ENCODE measurements around the gene TGFA. TPM values are rescaled to one million over a fixed set of nuclear protein-coding genes. Genes with fewer than 3 reads are reported as not detected.

TGFA gene
- polyA plus RNA-seq, 2 of the 4 experiments (the other 2 are of a cell fraction): 3.5 to 5.3 TPM

GRCh38 chr2:70525032-70525431 lies 28.6 kb downstream of the TGFA start (continued):
- TF ChIP-seq MYC (IDR thresholded peaks at IDR 0.05; ENCODE audit: borderline replicate concordance, low read length): 0 out of 2 replicates have a peak, but pooled peaks have one; percentile 41
- TF ChIP-seq GATA3 (IDR thresholded peaks at IDR 0.05; ENCODE audit: borderline replicate concordance): peak; percentile 59; the same call in 1 of the 2 replicates
- TF ChIP-seq RAD21 (conservative IDR thresholded peaks at IDR 0.05 in 1 of 2, IDR thresholded peaks at IDR 0.05 in 1 of 2): peak in 1 of 2 experiments; percentile 3; a peak in 1 of 5 replicates
- TF ChIP-seq RNF2 (IDR thresholded peaks at IDR 0.05; ENCODE audit: borderline replicate concordance, low read depth): no peak
- no peak for TF ChIP-seq CHD2 (IDR thresholded peaks at IDR 0.05; ENCODE audit: low read length, partially characterized antibody)
- TF ChIP-seq, protein P1, sequence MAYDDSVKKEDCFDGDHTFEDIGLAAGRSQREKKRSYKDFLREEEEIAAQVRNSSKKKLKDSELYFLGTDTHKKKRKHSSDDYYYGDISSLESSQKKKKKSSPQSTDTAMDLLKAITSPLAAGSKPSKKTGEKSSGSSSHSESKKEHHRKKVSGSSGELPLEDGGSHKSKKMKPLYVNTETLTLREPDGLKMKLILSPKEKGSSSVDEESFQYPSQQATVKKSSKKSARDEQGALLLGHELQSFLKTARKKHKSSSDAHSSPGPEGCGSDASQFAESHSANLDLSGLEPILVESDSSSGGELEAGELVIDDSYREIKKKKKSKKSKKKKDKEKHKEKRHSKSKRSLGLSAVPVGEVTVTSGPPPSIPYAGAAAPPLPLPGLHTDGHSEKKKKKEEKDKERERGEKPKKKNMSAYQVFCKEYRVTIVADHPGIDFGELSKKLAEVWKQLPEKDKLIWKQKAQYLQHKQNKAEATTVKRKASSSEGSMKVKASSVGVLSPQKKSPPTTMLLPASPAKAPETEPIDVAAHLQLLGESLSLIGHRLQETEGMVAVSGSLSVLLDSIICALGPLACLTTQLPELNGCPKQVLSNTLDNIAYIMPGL (CRISPR knock-in tag; IDR thresholded peaks at IDR 0.05; ENCODE audit: borderline replicate concordance): no peak
- TF ChIP-seq POLR2AphosphoS2 (conservative IDR thresholded peaks at IDR 0.05; ENCODE audit: low read length): no peak
- TF ChIP-seq CHD4 (IDR thresholded peaks at IDR 0.05; ENCODE audit: borderline replicate concordance): no peak
- TF ChIP-seq ATOH8 (CRISPR knock-in tag; IDR thresholded peaks at IDR 0.05; ENCODE audit: low read depth): no peak
- TF ChIP-seq BHLHE40 (IDR thresholded peaks at IDR 0.05; ENCODE audit: low read depth, low read length): no peak
- peak; percentile 30 to 57; a peak in 2 of 5 replicates for TF ChIP-seq JUN (IDR thresholded peaks at IDR 0.05)
- no peak for TF ChIP-seq PHF8 (IDR thresholded peaks at IDR 0.05; ENCODE audit: borderline replicate concordance, low read depth)
- no peak for TF ChIP-seq KDM1A (IDR thresholded peaks at IDR 0.05; ENCODE audit: low read depth)
- no peak for TF ChIP-seq ZC3H11A (IDR thresholded peaks at IDR 0.05)
- no peak for TF ChIP-seq MAZ (IDR thresholded peaks at IDR 0.05; ENCODE audit: borderline replicate concordance, low read depth, low read length)
- TF ChIP-seq REST (IDR thresholded peaks at IDR 0.05): no peak
- no peak for TF ChIP-seq SMC3 (IDR thresholded peaks at IDR 0.05)
- TF ChIP-seq EHMT2 (IDR thresholded peaks at IDR 0.05; ENCODE audit: low read depth): no peak
- peak; percentile 59; the same call in 1 of the 2 replicates for TF ChIP-seq MAX (IDR thresholded peaks at IDR 0.05)
